GM18502 (cell line): ENCODE measurements around the gene REC8.

ENCODE experiments used
- ATAC-seq: cut with Tn5 transposase; IDR thresholded peaks from one replicate; pipeline ENCODE4 v1.9.1; 2021; ENCODE audit warnings: mild to moderate bottlenecking; ENCODE audit not compliant: unreplicated experiment, poor library complexity

The REC8 gene

GRCh38 chr14:24155100-24155499 lies 16.8 kb upstream of the REC8 start:
- no peak for ATAC-seq

GRCh38 chr14:24156840-24157239 lies 15.0 kb upstream of the REC8 start:
- ATAC-seq, result no peak

DNA sequence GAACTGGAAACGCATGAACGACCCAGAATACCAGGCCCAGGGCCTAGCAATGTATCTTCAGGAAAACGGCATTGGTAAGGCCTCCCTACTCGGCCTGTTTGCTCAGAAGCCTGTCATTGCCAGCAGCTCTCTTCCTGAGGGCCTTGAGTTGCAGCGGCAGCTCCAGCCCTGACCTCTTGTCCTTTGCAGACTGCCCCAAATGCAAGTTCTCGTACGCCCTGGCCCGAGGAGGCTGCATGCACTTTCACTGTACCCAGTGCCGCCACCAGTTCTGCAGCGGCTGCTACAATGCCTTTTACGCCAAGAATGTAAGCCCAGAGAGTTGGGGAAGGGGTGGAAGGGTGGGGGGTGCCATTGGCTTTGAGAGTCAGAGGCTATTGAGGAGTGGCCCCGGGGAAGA lies 14.5 kb upstream of the REC8 start:
- no peak for ATAC-seq

- no peak for ATAC-seq
Measured at GRCh38 chr14:24159777-24160498, 11.9 kb upstream of the REC8 start.

DNA sequence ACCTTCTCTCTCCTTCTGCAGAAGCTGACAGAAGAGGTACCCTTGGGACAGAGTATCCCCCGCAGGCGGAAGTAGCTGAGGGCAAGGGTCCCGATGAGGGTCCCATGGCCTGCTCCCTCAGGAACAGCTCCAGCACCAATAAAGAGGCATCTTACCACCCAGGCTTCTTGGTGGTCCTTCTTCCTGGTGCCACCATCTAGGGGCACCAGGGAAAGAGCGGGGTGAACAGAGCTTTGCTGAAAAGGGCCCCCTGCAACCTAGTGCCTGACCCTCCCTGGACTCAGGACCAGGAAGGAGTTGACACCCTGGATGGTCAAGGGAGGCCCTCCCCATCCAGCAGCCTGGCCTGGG lies 11.4 kb upstream of the REC8 start:
- no peak for ATAC-seq

DNA sequence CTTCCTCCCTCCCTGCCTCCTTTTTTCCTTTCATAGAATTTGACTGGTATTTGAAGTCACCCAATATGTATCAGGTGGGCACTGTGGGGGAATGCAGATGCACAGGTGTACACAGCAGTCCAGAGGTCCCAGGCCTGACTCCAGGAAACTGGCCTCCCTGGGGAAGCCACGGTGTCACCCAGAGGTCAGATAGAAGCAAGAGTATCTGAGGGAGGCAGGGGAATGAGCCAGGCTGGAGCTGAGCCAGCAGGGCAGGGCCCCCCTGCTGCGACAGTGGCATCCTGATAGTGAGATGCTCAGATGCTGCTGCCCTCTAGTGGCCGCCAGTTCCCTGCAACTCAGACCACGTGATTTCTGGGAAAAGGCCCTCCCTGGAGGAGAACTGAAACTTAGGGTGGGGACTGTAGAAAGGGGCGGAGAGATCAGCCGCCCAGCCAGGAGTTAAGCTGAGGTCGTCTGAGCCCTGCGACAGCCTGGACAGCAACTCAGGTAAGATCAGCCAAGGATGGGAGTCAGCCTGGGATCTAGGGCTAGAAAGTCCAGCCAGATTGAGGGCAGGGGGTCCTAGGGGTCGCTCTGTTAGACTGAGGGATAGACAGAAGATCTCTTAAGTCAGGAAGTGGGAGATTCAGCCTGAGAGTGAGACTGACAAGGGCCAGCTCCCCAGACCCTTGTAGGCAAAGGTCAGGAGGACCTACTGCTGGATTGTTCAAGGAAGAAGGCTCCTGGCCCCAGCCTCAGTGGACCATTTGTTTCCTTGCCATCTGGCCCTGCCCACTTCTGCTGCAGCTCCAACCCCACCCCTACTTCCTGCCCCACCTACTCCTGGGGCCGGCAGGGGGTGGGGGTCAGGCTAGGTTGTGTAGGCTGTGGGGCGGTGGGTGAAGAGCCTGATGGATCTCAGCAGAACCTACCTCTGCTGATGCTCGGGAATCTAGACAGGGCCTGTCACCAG lies 10.8 kb upstream of the REC8 start, which contains the start of gene IRF9:
Gene IRF9, plus strand, starts transcription at position 416 of the 955 bp plus-strand sequence. CDS start 880 bp downstream, outside the sequence.
- ATAC-seq, result peak; percentile 81

DNA sequence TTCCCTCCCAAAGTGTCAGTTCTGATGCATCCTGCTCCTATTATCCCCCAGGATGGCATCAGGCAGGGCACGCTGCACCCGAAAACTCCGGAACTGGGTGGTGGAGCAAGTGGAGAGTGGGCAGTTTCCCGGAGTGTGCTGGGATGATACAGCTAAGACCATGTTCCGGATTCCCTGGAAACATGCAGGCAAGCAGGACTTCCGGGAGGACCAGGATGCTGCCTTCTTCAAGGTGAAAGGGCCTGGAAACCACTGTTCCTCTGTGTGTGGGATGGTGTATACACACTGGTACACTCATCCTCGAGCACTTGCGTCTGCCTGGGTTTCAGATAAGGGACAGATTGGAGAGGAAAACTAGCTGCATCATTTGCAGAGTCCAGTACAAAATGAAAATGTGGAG lies 9.8 kb upstream of the REC8 start:
- ATAC-seq, result no peak

DNA sequence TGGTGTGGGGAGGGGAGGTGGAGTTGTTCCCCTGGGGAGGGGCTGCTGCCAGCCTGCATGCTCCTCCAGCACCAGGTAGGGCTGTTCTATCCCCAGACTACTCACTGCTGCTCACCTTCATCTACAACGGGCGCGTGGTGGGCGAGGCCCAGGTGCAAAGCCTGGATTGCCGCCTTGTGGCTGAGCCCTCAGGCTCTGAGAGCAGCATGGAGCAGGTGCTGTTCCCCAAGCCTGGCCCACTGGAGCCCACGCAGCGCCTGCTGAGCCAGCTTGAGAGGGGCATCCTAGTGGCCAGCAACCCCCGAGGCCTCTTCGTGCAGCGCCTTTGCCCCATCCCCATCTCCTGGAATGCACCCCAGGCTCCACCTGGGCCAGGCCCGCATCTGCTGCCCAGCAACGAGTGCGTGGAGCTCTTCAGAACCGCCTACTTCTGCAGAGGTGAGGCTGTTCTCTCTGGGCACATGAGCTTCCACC lies 7.3 kb upstream of the REC8 start:
- no peak for ATAC-seq

DNA sequence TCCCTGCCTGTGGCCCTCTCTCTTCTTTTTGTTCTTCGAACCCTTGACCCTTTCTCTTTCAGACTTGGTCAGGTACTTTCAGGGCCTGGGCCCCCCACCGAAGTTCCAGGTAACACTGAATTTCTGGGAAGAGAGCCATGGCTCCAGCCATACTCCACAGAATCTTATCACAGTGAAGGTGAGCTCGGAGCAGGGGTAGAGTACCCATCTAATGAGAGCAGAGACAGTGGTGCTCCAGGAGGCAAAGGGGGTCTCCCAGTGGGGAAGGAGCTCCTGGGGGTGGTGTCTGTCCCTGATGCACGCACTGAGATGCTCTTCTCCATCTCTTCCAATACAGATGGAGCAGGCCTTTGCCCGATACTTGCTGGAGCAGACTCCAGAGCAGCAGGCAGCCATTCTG lies 6.1 kb upstream of the REC8 start:
- no peak for ATAC-seq

DNA sequence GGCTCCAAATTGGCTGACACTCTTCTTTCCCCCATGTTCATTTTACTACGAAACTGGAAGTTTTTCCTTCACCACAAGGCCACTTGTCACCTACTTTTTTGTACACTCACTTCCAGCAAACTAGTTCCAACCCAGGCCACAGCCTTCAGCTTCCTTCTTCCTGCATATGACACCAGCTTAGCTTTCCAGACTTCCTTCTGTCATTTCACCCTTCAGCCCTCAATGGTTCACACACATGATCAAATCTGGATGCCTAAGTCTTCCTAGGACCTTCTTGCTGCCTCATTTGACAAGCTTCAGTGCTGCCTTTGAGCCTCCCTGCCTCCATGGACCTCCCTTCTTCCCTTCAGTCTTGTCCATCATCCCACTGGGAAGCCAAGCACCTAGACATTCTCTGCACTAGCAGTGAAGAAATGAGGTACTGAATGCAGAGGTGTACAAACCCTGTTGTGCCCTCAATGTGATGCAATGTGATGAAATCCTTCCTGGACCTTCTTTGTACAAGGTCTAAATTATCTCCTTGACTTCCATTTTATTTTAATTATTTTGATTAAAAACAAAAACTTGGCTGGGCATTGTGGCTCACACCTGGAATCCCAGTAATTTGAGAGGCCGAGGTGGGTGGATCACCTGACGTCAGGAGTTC lies 4.3 kb upstream of the REC8 start:
- ATAC-seq, result no peak

DNA sequence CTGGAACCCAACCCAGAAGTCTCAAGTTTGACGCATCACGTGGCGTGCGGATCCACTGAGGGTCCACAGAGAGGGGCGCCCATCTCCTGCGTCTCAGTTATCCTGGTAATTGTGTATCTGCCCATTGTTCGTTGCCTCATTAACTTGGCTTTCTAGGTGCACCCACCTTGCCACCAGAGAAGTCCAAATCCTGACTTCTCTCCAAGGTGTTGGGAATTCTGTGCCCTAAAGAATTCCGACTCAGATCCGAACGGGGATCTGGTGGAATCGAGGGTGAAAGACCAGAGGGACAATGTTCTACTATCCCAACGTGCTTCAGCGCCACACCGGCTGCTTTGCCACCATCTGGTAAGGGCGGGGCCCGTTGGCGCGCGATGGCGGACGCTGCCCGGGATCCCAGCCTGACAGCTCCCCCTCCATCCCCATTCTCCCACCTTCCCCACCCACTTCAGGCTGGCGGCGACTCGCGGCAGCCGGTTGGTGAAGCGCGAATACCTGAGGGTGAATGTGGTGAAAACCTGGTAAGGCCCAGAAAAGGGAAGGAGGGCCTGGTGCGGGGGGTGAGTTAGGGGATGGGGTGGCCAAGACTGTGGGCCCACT lies 481 bp downstream of the REC8 start:
- no peak for ATAC-seq

GRCh38 chr14:24172871-24173281 lies 996 bp downstream of the REC8 start:
- ATAC-seq, result no peak

DNA sequence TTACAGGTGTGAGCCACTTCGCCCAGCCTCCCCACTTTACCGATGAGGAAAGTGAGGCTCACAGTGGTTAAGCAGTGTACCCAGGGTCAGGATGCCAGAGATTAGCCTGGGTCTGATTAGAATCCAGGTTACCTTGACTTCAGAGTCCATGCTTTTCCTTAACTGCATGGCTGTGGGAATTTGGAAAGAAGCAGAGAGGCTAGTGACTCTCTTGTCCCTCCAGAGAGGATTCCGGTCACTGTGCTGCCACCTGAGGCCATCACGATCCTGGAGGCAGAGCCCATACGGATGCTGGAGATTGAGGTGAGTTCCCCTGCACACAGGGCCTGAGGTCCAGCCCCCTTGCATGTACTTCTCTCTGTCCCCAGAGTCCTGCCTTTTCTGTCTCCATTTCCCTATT lies 4.7 kb downstream of the REC8 start:
- ATAC-seq, result no peak

DNA sequence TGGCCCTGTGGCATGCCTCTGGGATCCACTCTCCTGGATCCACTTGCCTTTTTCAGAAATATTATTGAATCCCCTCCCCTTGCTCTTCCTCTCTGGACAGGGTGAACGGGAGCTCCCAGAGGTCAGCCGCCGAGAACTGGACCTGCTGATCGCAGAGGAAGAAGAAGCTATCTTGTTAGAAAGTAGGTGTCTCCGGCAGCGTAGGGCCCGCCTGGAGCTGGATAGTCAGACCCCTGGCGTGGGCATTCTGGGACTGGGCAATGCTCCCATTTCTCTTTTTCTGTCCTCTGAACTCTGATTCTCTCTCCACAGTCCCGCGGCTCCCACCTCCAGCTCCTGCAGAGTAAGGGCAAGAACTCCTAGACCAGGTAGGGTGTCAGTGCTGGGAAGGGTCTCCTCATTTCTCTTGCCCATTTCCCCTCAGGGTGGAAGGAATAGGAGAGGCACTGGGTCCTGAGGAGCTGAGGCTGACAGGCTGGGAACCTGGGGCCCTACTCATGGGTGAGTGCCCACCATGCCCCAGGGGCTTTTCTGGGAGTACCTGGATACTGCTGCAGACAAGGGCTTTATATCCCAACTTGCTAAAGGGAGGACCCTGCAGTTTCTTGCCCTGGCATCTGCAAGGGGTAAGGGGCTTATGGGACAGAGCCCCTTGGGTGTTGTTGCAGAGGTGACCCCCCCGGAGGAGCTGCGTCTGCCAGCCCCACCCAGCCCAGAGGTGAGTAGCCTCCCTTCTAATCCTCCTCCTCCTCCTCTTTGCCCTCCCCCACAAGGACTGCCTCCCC lies 5.4 kb downstream of the REC8 start:
- no peak for ATAC-seq

DNA sequence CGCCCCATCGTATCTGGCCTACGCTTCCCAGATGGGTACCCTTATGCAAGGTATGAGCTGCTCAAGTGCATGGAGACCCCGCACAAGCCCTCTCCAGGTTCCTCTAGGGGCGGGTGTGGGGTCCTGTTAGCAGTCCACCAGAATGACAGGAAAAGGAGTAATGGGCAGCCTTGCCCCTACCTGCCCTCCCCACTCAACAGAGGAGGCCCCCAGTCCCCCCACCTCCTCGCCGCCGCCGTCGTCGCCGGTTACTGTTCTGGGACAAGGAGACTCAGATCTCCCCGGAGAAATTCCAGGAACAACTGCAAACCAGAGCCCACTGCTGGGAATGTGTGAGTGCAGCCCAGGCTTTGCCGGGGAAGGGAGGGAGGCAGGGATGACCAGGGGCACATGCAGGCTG lies 6.0 kb downstream of the REC8 start:
- no peak for ATAC-seq

DNA sequence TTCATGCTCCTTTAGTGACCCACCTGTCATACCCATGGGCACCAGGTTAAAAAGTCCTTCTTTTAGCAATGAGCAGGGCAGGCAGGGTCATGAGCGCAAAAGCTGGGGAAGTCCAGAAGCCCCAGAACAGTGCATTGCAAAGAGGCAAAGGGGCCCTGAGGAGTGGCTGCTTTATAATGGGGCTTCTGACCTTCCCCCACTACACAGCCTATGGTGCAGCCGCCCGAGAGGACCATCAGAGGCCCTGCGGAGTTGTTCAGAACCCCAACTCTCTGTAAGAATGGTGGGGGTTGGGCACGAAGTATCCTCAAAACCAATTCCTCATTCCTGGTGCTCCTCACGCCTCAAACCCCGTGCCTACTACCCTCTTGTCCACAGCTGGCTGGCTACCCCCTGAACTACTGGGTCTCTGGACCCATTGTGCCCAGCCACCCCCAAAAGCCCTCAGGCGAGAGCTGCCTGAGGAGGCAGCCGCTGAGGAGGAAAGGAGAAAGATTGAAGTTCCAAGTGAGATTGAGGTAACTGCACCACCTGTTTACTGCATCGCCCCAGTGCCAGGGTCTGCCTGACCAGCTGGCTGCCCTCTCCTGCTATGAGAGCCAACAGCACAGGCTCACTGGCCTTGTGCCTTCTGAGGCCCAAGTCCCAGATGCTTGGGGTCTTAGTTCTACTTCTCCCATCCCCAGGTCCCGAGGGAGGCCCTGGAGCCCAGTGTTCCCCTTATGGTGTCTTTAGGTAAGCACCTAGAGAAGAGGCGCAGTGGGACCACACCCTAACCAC lies 6.7 kb downstream of the REC8 start:
- ATAC-seq, result no peak

GRCh38 chr14:24179294-24179960 lies 7.5 kb downstream of the REC8 start:
- ATAC-seq, result no peak

GRCh38 chr14:24179961-24180796 lies 8.3 kb downstream of the REC8 start:
- ATAC-seq, result no peak
